Stimulated activated CD8-positive, alpha-beta memory T cell treated with anti-CD3 and anti-CD28 coated beads, Interleukin-4, amount 100 ng/mL, for 1 hour (primary cell): ENCODE data around the gene WIPI1.

Experiments
- DNase-seq, 2 donors: peaks; one replicate each; pipeline ENCODE4 v3.0.0-alpha.2; 2020; ENCODE audit warnings: low read depth in 2 of 2, low spot score in 1 of 2

The WIPI1 gene

DNA sequence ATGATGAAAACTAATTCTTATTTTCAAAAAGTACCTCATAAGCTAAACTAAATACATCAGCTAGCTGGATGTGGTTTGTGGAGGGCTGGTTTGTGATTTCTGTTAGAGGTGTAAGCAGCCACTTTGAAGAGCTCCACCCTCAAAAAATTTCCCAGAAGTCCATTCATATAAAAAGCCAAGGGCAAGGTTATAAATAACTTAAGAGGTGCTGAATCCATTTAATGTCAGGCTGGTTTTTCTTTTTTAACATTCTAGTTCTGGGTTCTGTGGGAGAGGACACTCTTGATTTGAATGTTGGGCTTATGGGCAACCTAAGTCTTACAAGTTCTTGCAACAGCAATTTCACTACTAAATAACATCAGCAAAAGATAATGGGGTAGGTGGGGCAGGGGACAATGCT lies 3.4 kb upstream of the WIPI1 start:
- DNase-seq, result no peak

DNA sequence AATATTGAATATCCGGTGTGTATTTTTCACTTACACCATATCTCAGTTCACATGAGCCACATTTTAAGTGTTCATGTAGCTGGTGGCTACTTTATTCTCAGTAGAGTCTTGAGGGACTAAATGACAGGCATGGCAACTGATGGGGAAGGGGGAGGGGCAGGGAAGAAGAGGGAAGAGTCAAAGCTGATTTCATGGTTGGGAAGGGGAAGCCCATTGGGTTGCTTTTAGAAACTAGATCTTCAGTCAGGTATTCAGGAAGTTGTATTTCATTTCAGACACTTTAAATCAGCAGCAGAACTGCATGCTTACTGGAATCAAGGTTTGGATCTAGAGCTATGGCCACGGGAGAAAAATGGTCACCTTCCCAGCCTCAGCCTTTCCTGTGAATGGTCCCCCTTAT lies 2.9 kb upstream of the WIPI1 start:
- DNase-seq, result no peak

DNA sequence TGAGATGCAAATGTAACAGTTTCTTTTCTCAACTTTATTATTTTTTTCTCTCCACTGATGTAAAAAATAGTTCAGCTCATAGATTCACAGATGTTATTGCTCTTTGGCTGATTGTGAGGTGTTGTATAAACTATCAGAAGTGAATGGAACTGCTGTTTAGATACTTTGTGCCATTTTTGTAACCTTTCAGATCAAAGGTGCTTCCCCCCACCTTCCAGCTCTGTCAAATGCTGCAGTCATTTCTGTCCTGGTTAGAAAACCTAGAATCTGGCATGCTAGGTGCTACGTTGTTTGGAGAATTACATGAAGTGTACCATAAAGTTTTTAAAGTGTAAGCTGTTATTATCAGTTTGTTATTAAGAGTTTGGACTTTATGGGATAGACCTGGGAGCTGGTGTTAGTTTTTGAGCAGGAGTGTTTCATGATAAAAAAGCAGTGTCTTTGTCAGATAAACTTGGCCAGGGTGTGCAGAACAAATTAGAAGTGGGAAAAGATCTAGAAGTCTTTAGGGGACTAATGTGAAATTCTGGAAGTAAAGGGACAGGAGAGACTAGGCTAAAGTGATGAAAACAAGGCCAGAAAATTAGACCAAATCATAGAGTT lies 1.8 kb upstream of the WIPI1 start:
- DNase-seq, result no peak

DNA sequence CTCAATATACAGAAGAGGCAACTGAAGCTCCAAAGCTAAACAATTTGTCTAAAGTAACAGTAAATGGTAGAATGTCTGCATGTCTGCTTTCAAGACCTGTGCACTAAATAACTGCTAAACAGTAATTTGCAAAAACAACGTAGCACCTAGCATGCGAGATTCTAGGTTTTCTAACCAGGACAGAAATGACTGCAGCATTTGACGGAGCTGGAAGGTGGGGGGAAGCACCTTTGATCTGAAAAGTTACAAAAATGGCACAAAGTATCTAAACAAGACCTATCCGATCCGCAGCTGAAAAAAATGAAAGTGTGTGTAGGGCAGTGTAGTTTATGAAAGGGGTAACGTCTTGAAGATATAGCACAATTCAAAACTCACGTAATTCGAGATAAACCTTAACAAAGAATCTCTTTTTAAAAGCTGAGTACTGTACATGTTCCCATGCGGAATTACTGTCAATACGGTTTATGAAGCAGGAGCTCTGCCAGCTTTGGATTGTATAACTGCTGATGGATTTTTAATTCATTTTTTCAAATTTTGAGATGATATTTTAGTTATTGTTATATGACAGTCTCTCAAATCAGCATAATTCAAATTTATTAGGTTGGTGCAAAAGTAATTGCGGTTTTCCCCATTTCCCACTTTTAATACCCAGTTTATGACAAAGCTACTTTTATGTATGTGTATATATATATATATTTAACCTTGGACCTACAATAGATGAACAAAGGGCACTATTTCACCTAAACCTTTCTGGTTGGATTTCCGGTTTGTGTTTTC lies 1.2 kb upstream of the WIPI1 start:
- no peak for DNase-seq

DNA sequence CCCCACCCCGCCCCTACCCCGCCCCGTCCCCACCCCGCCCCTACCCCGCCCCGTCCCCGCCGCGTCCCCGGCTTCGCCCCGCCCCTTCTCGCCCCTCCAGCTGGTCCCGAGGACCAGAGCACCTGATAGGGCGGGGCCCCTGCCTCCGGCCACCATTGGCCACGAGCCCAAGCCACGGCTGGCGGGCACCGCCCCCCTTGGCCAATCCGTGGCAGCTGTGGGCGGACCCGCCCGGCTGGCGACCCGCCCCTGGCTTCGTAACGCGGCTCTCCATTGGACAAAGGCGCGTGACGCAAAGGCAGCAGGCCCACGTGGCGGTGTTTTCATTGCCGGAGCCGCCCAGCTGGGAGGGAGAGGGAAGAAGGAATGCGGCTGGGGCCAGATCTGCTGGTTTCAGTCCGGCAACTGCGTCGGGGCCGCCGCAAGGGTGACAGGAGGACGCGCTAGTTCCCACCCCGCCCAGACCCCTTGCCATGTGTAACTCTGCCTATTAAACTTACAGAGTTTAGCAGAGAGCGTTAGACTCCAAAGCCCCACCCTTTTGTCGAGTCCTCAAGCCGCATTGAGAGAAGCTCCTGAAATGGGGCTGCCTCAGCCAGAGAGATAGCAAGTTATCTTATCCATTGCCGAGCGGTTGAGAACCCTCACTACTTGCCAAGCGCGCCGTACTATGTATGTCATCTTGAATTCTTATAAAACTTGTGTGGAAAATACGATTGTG lies 403 bp upstream of the WIPI1 start:
- peak; percentile 92 to 97 for DNase-seq

DNA sequence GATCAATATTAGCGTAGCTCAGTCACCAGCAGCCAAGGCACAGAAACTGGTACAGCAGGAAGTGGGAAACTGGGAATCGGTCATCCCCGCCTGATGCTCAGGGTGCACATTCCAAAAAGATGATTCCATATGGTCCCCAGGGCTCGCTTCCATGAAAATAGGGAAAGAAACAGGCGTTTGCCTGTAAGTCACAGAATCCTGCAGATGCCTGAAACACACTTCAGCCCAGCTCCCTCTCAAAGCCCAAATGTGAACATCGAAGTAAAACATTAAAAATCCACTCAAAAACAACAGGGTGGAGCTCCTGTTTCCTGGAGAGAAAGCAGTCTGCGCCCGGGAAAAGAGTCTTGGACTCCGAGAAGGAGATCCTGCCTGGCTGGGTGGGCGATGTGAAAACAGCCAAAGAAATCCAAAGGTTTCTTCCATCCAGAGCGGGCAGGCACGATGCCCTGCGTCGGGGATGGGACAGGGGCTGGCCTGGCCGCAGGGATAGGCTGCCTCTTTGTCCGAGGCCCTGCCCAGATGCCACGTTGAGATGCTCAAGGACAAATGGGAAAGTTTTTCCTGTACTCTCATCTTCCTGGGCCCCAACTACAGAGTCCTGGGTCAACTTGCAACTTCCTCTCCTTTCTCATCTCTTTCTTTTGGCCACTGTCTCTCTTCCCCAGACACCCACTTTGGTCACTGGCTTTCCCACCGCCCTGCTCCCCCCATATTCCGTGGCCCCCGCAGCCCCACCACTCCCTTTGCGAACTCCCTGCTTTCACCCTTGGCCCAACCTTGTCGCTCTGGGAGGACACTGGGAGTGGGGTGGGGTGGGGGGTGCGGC lies 743 bp downstream of the WIPI1 start:
- DNase-seq, result no peak

DNA sequence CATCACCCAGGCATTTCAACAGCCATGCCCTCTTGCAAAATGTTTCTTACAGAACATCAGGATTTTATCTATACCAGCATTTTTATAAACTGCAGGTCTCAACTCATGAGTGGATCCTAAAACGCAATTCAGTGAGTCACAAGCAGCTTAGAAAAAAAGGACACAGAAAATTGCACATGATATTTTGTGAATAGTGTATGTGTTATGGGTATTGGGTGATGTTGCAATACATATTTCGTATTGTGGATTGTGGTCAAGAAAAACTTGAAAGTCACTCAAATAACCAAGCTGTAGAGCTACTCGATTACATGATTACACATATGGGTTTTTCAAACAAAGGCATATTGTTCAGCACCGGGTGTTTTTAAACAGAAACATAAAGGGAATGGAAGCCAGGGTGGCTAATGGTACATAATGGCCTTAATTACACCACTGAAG lies 1.4 kb downstream of the WIPI1 start:
- no peak for DNase-seq

DNA sequence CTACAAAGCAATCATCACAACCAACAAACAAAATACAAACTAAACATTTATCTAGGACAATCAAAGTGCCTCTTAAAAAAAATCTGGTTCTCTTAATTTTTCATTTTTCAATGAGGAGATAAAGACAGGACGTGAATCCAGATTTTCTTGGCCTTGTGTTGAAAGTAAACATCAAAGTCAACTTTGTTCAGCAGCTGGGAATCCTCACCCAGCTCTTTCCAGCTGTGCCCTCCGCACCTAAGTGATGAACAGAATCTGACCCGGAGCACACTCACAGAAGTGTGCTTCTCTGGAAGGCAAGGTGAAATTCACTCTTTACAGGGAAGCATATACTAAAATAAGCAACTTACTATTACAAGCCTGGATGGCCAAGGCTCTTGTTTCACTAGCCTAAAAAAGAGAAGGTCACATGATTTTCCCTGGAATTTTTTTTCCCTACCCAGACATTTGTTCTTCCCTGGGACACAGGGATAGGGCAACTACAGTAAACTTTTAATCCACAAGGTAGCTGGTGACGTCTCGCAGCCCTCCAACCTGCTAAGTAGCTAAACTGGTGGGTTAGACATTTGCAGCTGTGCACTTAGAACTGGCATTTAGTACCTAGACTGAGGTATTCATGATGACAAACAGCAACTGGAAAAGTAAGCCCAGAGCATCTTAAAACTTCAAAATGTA lies 3.2 kb downstream of the WIPI1 start:
- DNase-seq, result no peak

DNA sequence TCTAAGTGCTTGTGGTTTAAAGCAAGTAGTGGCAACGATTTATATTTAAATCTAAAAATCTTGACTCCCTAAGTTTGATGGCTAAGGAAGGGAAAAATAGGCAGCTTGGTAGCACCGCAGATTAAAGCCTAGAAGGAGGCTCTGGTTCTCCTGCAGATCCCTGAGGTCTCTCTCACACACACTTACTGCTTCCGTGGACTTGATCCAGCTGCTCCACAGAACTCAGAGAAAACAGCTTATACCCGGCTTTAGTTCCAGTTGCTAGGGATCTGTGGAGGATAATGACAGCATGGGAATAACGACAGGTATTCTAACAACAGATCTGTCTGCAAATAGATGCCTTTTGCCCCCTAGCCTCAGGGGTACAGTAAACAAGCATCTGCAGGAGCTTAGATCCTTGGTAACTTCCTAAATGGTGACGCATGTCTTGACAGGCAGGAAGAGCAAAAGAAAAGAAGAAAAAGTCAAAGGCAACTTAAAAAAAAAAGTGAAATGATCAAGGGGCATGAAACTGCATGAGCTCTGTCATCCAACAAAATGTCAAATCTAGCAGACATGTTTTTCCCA lies 4.5 kb downstream of the WIPI1 start:
- DNase-seq, result no peak

DNA sequence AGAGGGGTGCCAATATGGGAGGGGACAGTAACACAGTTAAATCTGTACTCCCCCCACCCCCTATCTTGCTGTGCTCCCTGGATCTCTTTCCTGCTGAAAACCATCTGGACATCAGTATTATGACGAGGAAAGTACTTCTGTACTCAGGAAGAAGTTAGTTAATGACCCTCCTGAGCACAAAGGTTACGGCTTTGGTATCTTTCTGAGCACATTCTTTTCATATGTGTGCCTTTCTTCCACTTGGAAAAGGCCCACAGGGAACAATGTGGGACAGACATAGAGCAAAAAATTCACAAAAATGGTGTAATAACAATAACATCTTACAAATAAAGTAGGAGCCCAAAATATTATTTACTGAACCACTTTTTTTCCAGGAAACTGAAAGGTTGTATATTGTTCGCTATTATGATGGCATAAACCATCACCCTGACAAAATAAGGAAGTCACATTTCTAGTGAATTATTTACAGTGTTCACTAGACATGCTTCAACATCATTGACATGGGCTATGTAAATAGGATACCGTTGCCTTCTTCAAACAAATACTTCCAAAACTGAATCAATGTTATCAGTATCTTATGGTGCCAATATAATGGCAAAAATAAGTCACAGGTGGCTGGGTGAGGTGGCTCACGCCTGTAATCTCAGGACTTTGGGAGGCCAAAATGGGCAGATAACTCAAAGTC lies 5.5 kb downstream of the WIPI1 start:
- DNase-seq, result no peak

DNA sequence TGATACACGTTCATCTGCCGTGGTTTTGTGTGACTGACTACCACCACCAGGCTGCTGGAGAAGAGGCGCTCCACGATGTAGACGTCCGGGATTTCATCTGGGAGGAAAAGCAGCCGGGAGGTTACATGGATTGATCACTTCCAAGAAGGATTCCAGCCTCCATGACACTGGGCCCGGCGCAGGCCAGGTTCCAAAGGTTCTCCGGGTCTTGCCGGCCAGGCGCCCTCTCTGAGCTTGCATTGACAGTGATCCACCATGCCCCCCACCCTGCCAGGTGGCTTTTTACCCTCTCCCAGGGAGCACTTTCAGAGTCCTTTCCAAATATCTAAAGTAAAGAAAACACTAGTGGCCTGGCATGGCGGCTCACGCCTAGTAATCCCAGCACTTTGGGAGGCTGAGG lies 6.5 kb downstream of the WIPI1 start:
- DNase-seq, result no peak

DNA sequence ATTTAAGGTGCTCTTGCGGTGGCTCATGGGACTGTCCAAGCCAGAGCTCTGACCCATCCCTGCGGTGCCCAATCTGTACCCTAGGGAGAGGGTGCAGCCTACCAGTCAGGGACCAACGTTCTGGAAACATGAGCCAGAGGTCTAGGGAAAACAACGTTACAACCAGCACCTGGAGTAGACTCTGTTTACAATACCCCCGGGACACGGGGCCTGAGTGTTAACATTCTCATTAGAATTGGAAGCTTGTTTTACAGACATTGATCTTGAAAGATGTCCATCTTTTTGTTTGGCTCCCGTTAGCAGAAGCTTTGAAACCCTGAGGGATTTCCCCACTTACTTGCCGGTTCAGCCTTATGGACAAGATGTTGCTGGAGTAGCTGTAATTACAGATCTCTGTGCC lies 6.9 kb downstream of the WIPI1 start:
- no peak for DNase-seq

DNA sequence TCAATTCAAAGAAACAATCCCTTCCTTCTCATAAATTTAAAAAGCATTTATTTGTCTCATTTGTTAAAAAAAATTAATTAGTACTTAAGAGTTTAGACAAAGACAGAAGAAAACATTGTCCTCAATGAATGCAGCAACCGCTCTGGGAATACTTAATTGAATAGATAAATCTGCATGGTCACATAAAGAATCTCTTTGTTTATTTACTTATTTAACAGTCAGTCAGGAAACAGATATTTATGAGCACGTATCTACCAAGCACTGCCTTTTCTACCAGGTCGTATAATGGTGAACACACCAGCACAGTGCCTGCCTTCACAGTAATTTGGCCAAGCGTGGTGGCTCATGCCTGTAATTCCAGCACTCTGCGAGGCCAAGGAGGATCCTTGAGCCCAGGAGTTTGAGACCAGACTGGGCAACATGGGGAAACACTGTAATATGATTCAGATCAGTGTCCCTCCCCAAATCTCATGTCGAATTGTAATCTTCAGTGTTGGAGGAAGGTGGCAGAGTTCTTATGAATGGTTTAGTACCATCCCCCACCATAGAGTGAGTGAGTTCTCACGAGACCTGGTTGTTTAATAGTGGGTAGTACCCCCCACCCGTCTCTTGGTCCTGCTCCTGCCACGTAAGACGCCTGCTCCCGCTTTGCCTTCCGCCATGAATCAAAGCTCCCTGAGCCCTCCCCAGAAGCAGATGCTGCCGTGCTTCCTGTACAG lies 8.1 kb downstream of the WIPI1 start:
- no peak for DNase-seq

DNA sequence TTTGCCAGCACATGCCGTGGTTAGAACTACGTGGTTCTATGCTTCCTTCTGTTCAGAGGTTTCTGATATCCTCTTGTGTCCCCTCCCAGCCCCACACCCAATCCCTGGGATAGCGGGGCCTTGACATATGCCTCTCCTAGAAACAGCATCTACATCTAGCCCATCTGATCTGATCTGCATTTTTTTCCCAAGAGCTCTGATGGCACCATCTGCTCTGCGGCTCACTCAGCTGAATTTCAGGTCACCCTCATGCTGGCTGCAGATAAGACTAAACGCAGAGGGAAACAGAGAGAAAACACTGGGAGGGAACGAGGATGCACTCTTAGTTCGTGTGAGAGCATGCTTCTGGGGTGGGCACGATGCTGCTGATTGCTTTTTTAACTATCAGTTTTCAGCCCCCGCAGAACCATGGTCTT lies 10.7 kb downstream of the WIPI1 start:
- DNase-seq, result no peak

DNA sequence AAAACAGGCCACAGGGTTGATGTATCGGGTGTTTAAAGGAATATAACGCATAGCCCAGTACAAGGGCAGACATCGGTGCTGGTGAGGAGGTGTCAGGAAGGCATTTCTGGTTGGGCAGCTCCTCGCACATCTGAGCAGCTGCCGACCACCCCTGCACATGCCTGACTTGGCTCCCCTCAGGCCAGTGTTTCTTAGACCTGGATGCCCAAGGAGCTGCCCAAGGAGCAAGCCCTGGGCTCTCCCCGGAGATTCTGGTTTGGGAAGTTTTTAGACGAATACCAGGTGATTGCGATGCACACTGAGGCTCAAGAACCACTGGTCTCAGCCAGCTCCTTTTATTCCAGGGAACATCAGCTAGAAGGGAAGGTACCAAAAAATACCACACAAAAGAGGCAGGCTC lies 11.6 kb downstream of the WIPI1 start:
- DNase-seq, result no peak

DNA sequence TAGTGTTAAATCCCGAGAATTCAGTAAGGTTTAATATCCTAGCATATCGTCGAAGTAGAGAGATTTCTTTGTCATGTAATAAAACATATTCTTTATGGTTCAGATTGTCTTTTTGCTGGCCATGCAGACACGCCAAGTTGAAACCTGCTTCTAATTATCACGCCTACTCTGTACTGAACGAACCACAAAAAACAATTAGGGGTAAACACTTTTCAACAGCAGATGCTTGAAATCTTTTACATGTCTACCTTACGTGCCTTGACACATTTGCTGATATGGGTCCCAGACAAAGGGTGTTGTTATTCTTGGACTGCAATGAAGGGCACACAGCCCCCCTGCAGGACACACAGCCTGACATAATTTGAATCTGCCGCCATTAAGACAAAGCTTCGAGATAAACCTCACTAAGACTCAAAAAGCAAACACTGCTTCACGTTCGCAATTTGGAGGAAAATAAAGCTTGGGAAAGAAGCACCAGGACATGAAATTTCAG lies 13.3 kb downstream of the WIPI1 start:
- no peak for DNase-seq

DNA sequence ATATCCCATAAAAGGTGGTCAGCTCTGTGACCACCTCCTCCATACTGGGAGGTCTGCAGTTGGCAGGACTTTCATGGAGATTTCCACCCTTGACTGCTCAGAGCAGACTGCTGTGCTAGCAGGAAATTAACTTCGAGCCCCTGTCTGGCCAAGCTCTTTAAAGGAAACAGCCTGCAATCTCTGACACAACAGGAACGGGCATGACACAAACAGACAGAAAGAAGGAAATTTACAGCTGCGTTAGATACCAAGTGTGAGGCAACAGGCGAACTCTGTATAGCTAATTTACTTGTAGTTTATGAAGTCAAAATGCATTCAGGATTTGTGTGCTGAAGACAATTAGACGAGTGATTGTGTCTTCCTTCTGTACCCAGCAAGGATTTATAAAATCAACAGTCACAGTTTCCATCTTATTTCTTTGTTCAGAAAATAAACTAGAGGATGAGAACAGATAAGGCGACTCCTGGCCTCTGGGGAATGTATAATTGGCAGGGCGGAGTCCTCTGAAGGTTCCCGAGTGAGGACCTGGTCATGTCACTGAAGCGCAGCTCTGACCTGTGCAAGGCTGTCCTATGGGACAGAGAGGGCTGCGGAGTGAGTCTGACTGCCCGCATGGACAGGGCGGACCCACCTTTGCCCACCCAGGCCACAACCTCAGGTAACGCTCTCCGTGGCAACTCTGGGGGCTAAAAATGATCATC lies 16.1 kb downstream of the WIPI1 start:
- no peak for DNase-seq

DNA sequence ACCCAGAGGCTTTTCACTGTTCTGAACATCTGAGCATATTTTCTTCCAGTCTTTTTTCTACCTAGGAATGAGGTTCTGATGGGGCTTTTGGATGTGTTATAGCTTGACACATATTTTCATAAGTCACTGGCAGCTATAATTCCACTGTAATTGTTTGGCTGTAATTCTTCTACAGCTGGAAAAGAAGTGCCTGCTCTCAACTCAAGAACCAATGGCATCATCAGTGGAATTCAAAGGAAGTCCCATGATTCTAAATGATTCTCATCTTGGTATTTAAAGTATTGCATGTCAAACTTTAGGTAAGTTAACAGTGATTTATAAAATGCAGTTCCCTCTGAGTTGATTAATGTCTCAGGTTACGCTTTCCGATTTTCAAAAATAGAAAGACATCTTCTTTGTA lies 16.8 kb downstream of the WIPI1 start:
- no peak for DNase-seq
